GM12878 (cell line): ENCODE measurements around the gene SARS1. TPM values are rescaled to one million over a fixed set of nuclear protein-coding genes. Genes with fewer than 3 reads are reported as not detected.
A peak's percentile ranks its signal among the peaks of the same experiment; 100 is the strongest.

Experiments
- ATAC-seq: fragments of 200-7000 bp; cut with Tn5 transposase; 3 replicates; pipeline ENCODE4 v1.9.1; 2020; ENCODE audit warnings: mild to moderate bottlenecking, moderate library complexity
- BruUV-seq: library from RNA; stranded (reverse); fragments of 400-500 nt; replicated peaks from 2 replicates; lab custom pipeline; 2021; lab: Mats Ljungman, UMichigan
- CTCF ChIA-PET: fragments of 300-600 bp; sonication (Branson Sonifier 250); formaldehyde crosslinking; extraction: SDS; loops from one replicate; lab custom pipeline; 2021; ENCODE audit warnings: inconsistent platforms; lab: Yijun Ruan, JAX
- POLR2A ChIA-PET: fragments of 350-600 bp; formaldehyde crosslinking; extraction: SDS; loops from one replicate; lab custom pipeline; 2021; ENCODE audit warnings: inconsistent platforms; lab: Charles Lee
- RAD21 ChIA-PET: fragments of 300-600 bp; sonication (Branson Sonifier 250); formaldehyde crosslinking; loops from one replicate; lab custom pipeline; 2023; ENCODE audit warnings: antibody characterized with exemption; ENCODE audit not compliant: unreplicated experiment; lab: Charles Lee
- SMC1A ChIA-PET: fragments of 300-600 bp; sonication (Branson Sonifier 250); formaldehyde crosslinking; loops from one replicate; lab custom pipeline; 2023; ENCODE audit not compliant: unreplicated experiment, uncharacterized antibody; lab: Charles Lee
- DNase-seq: peaks from one replicate; pipeline ENCODE4 v3.0.0-alpha.2; 2011; ENCODE audit warnings: low read depth, low spot score
- FAIRE-seq: peaks from 3 replicates; lab custom pipeline; 2011; peaks lifted over from hg19 to GRCh38; lab: Jason Lieb, UNC
- H2AFZ ChIP-seq: 2 replicates; pipeline ENCODE4 v1.6.0; 2011; ENCODE audit warnings: low read depth, low read length, control low read depth; ENCODE audit not compliant: control insufficient read depth
- H3K27ac ChIP-seq: 2 replicates; pipeline ENCODE4 v1.5.1; 2011; ENCODE audit warnings: control low read depth; ENCODE audit not compliant: control insufficient read depth, insufficient read depth
- H3K27me3 ChIP-seq, 2 experiments: replicated peaks in 1 of 2; 2 replicates each; pipeline versions ENCODE4 v1.6.0 to v1.6.1; 2011; ENCODE audit warnings: low read length in 1 of 2; ENCODE audit not compliant: control insufficient read depth in 2 of 2, insufficient read depth in 2 of 2
- H3K36me3 ChIP-seq, 2 experiments: 2 replicates each; pipeline ENCODE4 v1.5.1; 2011; ENCODE audit warnings: low read length in 1 of 2; ENCODE audit not compliant: control insufficient read depth in 2 of 2, insufficient read depth in 2 of 2
- H3K4me1 ChIP-seq: 2 replicates; pipeline ENCODE4 v1.6.1; 2011; ENCODE audit warnings: mild to moderate bottlenecking, low read length, moderate library complexity, mixed read lengths; ENCODE audit not compliant: control insufficient read depth, insufficient read depth
- H3K4me2 ChIP-seq: 2 replicates; pipeline ENCODE4 v1.6.0; 2011; ENCODE audit warnings: control low read depth; ENCODE audit not compliant: control insufficient read depth, insufficient read depth
- H3K4me3 ChIP-seq: fragments of 200-600 bp; sonication (generic); 2 replicates; pipeline ENCODE4 v1.5.1; 2016
- H3K79me2 ChIP-seq: 2 replicates; pipeline ENCODE4 v1.6.0; 2011; ENCODE audit warnings: low read length; ENCODE audit not compliant: control insufficient read depth, insufficient read depth
- H3K9ac ChIP-seq: 2 replicates; pipeline ENCODE4 v1.8.0; 2011; ENCODE audit warnings: low read length, control low read depth, mixed read lengths; ENCODE audit not compliant: control insufficient read depth, insufficient read depth
- H3K9me3 ChIP-seq: replicated peaks from 3 replicates; pipeline ENCODE4 v1.5.1; 2011; ENCODE audit warnings: mild to moderate bottlenecking, low read length; ENCODE audit not compliant: control insufficient read depth, insufficient read depth
- H4K20me1 ChIP-seq: 2 replicates; pipeline ENCODE4 v1.6.0; 2011; ENCODE audit not compliant: control insufficient read depth, insufficient read depth
- E2F8 ChIP-seq: fragments of 450-650 bp; IDR thresholded peaks from 2 replicates; pipeline ENCODE4 v1.6.1; 2018; ENCODE audit warnings: mild to moderate bottlenecking, low read depth, moderate library complexity; ENCODE audit not compliant: partially characterized antibody
- ELK1 ChIP-seq: IDR thresholded peaks from 2 replicates; pipeline ENCODE4 v1.6.1; 2012; ENCODE audit warnings: low read depth, low read length, improper control_type of control experiment
- FOXM1 ChIP-seq: IDR thresholded peaks from 2 replicates; pipeline ENCODE4 v1.6.1; 2012; ENCODE audit warnings: low read depth, mild to moderate bottlenecking, inconsistent platforms, low read length, moderate library complexity
- GATAD2B ChIP-seq: fragments of 450-650 bp; conservative IDR thresholded peaks from 2 replicates; pipeline ENCODE4 v1.6.1; 2017; ENCODE audit warnings: low read depth, mild to moderate bottlenecking, moderate library complexity
- IKZF1 ChIP-seq: fragments of 450-650 bp; conservative IDR thresholded peaks from 2 replicates; pipeline ENCODE4 v1.6.1; 2017; ENCODE audit warnings: antibody characterized with exemption, mild to moderate bottlenecking
- PML ChIP-seq: IDR thresholded peaks from 2 replicates; pipeline ENCODE4 v1.6.1; 2012; ENCODE audit warnings: low read length, inconsistent platforms
- SMC3 ChIP-seq: IDR thresholded peaks from 2 replicates; pipeline ENCODE4 v1.6.1; 2011; ENCODE audit warnings: low read length, improper control_type of control experiment, borderline replicate concordance
- WGBS: methylation state at CpG from one replicate; pipeline ENCODE4 v1.1.6; 2016; ENCODE audit warnings: low lambda C conversion rate; ENCODE audit not compliant: insufficient replicate concordance, insufficient coverage; ENCODE audit errors: missing lambda C conversion rate; 5-methylcytosine and 5-hydroxymethylcytosine counted together
- in situ Hi-C: fragments of 300-500 bp; cut with MboI; formaldehyde crosslinking; loops from 9 replicates; pipeline ENCODE4 v1.14.3; 2018; ENCODE audit warnings: mixed read lengths
- intact Hi-C: fragments of 100-400 bp; cut with micrococcal nuclease; formaldehyde crosslinking; loops from one replicate; pipeline ENCODE4 v1.14.2; 2022; ENCODE audit not compliant: unreplicated experiment
- polyA plus RNA-seq, 11 experiments: library from polyadenylated mRNA; depleted of rRNA in 4 of 11; unstranded in 6 of 11; stranded (reverse) in 5 of 11; fragments of >200 nt; fragmentation: Nextera tagmentation in 4 of 11; fragmentation: Illumina TruSeq in 1 of 11; extraction: Ambion mirVana in 4 of 11; extraction: Trizol in 1 of 11; gene quantifications; 1 replicate in 1 of 11; 2 replicates in 10 of 11; pipeline versions ENCODE4 v1.2.1 to v1.2.3, GENCODE V29; 2011 to 2016; ENCODE audit warnings: inconsistent platforms in 2 of 11, missing spikeins in 2 of 11, low read depth in 1 of 11
- total RNA-seq, 4 experiments: library from RNA; depleted of rRNA in 3 of 4; stranded (reverse); fragments of >200 nt in 3 of 4; fragmentation: Illumina TruSeq in 1 of 4; extraction: Trizol in 1 of 4; gene quantifications; 2 replicates each; pipeline versions ENCODE4 v1.2.1 to v1.2.3, GENCODE V29; 2013 to 2021
- TF ChIP-seq, protein P1 (sequence below): IDR thresholded peaks from 2 replicates; pipeline ENCODE4 v1.6.1; 2012; ENCODE audit warnings: low read depth, low read length, improper control_type of control experiment

The SARS1 gene
- total and polyA plus RNA-seq, 10 of the 15 experiments (the other 5 are each of a cell fraction or from before 2014, with no cell fraction given): 103 to 202 (median 138) TPM

GRCh38 chr1:109248797-109249629 is 35.3 kb downstream of the SARS1 start, which contains the start of gene CELSR2 (continued):
- TF ChIP-seq, protein P1, sequence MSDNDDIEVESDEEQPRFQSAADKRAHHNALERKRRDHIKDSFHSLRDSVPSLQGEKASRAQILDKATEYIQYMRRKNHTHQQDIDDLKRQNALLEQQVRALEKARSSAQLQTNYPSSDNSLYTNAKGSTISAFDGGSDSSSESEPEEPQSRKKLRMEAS: no peak
- TF ChIP-seq ELK1: no peak
- no peak for TF ChIP-seq E2F8

- Histone ChIP-seq H3K4me3 (no peak overlapping the region), H2AFZ (peak overlapping the region; percentile 30), H3K36me3 (no peaks in the 10 kb centered on the region), H3K9ac (no peak overlapping the region), H3K4me1 (no peaks in the 10 kb centered on the region), H3K27me3 (peaks cover 2 to 4% of the 10 kb centered on the region in 2 experiments; a peak in 3 of 4 replicates), H3K27ac (no peak overlapping the region), H3K79me2 (no peaks in the 10 kb centered on the region), H4K20me1 (no peaks in the 10 kb centered on the region), H3K9me3 (no peaks in the 10 kb centered on the region), H3K4me2 (peak overlapping the region; percentile 70)
- CTCF ChIA-PET: interaction anchor here (1.0 kb wide), 1 partner anchor 29 kb away, joined by 3 read pairs; no protein-coding TSS in a partner anchor
- no TSS peak for BruUV-seq
- POLR2A ChIA-PET: interaction anchor here (1.2 kb wide), 1 partner anchor 139 kb away, joined by 3 read pairs; no protein-coding TSS in a partner anchor
- RAD21 ChIA-PET: no interaction called here
- FAIRE-seq: no peak
- WGBS: 10% methylated on average over 43 of the region's 80 CpGs
- intact Hi-C loops: no loop called here
- DNase-seq: no peak
- peak; percentile 10; the same call in 2 of the 3 replicates for ATAC-seq
- in situ Hi-C loops: no loop called here
- SMC1A ChIA-PET: no interaction called here
- TF ChIP-seq SMC3: no peak
- TF ChIP-seq FOXM1: no peak
- no peak for TF ChIP-seq E2F8
- 0 out of 2 replicates have a peak, but pooled peaks have one; percentile 18 for TF ChIP-seq IKZF1
- peak; percentile 33; the same call in 1 of the 2 replicates for TF ChIP-seq GATAD2B
- TF ChIP-seq PML: no peak
These were observed 36.1 kb downstream of the SARS1 start for GRCh38 chr1:109249654-109250401.
